COLO668 (cell line): Measurements from ENCODE around the gene TRABD2A.

Experiments
- DNase-seq: peaks from one replicate; lab custom pipeline; 2025; ENCODE audit not compliant: unreplicated experiment; lab: John Stamatoyannopoulos, UW

TRABD2A gene

GRCh38 chr2:84823229-84823628 is 57.7 kb downstream of the TRABD2A start:
- DNase-seq, result no peak

GRCh38 chr2:84821806-84822205 is 59.1 kb downstream of the TRABD2A start:
- DNase-seq, result no peak

- DNase-seq, result no peak
Observed at GRCh38 chr2:84817239-84817655, 63.6 kb downstream of the TRABD2A start.

GRCh38 chr2:84816426-84817026 is 64.4 kb downstream of the TRABD2A start:
- DNase-seq, result no peak

- DNase-seq, result no peak
Observed at GRCh38 chr2:84815146-84815545, 65.7 kb downstream of the TRABD2A start.

GRCh38 chr2:84811839-84812431 is 68.9 kb downstream of the TRABD2A start:
- DNase-seq, result no peak

GRCh38 chr2:84808279-84808678 is 72.6 kb downstream of the TRABD2A start:
- no peak for DNase-seq

GRCh38 chr2:84807063-84807485 is 73.8 kb downstream of the TRABD2A start:
- no peak for DNase-seq

- DNase-seq, result no peak
Observed at GRCh38 chr2:84805250-84805958, 75.5 kb downstream of the TRABD2A start.

GRCh38 chr2:84801811-84802210 is 79.1 kb downstream of the TRABD2A start:
- no peak for DNase-seq

GRCh38 chr2:84800194-84800805 is 80.6 kb downstream of the TRABD2A start:
- no peak for DNase-seq

GRCh38 chr2:84799772-84800171 is 81.1 kb downstream of the TRABD2A start:
- DNase-seq, result no peak

GRCh38 chr2:84797271-84797670 is 83.6 kb downstream of the TRABD2A start:
- DNase-seq, result no peak

- DNase-seq, result no peak
Observed at GRCh38 chr2:84796798-84797197, 84.1 kb downstream of the TRABD2A start.

- DNase-seq, result no peak
Observed at GRCh38 chr2:84793641-84794040, 87.2 kb downstream of the TRABD2A start.

GRCh38 chr2:84792856-84793522 is 87.9 kb downstream of the TRABD2A start:
- DNase-seq, result no peak

GRCh38 chr2:84788498-84788897 is 92.4 kb downstream of the TRABD2A start:
- no peak for DNase-seq

GRCh38 chr2:84788027-84788426 is 92.9 kb downstream of the TRABD2A start:
- DNase-seq, result no peak

GRCh38 chr2:84786601-84787000 is 94.3 kb downstream of the TRABD2A start:
- DNase-seq, result no peak

- DNase-seq, result no peak
Observed at GRCh38 chr2:84785950-84786349, 94.9 kb downstream of the TRABD2A start.

GRCh38 chr2:84782717-84783442 is 98.0 kb downstream of the TRABD2A start:
- no peak for DNase-seq
